SKM-1 (cell line): ENCODE data around the gene SERAC1.
A peak's percentile ranks its signal among the peaks of the same experiment; 100 is the strongest.

ENCODE experiments used
- DNase-seq: peaks from one replicate; lab custom pipeline; 2025; ENCODE audit not compliant: unreplicated experiment; lab: John Stamatoyannopoulos, UW

The SERAC1 gene

DNA sequence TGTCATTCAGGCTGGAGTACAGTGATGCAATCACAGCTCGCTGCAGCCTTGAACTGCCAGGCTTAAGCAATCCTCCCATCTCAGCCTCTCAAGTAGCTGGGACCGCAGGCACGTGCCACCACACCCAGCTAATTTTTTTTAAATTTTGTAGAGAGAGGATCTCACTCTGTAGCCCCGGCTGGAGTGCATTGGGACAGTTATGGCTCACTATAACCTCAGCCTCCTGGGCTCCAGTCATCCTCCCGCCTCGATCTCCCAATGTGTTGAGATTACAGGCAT, 86.5 kb downstream of the SERAC1 start:
- peak; percentile 28 for DNase-seq

DNA sequence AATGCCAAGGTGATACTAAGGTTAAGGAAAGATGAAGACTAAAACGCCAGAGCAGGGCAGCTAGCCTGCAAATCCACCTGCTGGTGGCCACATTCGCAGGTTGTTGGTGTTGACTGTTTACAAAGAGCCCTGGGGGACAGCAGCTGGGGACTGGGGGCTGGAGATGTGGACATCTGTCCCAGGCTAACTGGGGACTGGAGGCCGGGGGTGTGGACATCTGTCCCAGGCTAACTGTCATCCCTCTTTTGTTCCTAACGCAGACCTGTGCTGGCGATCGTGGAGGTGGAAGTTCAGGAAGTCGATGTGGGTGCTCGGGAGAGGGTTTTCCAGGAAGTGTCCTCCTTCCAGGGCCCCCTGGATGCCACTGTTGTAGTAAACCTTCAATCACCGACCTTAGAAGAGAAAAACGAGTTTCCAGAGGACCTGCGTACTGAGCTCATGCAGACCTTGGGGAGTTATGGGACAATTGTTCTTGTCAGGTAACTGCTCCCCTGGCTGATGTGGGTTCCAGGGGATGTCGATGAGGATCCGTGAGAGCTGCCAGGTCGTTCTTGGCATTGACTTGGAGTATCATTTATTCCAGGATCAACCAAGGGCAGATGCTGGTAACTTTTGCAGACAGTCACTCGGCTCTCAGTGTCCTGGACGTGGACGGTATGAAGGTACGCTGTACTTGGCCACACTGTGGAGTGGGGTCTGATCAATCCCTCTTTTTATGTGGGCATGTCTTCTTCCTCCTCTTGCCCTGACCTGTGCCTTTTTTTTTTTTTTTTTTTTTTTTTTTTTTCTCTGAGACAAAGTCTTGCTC, 87.0 kb downstream of the SERAC1 start:
- no peak for DNase-seq

GRCh38 chr6:158078320-158078719, 89.7 kb downstream of the SERAC1 start:
- no peak for DNase-seq

GRCh38 chr6:158077676-158078075, 90.4 kb downstream of the SERAC1 start:
- DNase-seq: no peak

- DNase-seq: no peak
Measured at GRCh38 chr6:158076548-158076947, 91.5 kb downstream of the SERAC1 start.

DNA sequence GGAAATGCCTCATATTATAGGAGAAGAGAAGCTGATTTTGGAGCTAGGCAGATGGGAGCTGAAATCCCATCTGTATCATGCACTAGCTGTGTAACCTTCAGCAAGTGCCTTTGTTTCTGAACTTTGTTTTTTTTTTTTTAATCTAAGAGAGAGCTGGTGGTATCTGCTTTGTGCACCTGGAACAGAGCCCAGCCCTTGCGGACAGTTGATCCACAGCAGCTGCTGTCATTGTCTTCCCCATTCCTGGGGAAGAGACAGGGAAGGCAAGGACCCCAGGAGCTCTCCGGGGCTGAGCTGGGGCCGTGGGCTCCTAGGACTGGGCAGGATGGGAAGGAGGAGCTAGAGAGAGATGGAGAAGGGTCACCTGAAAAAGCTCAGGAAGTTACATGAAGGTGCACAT, 94.3 kb downstream of the SERAC1 start:
- DNase-seq: no peak

DNA sequence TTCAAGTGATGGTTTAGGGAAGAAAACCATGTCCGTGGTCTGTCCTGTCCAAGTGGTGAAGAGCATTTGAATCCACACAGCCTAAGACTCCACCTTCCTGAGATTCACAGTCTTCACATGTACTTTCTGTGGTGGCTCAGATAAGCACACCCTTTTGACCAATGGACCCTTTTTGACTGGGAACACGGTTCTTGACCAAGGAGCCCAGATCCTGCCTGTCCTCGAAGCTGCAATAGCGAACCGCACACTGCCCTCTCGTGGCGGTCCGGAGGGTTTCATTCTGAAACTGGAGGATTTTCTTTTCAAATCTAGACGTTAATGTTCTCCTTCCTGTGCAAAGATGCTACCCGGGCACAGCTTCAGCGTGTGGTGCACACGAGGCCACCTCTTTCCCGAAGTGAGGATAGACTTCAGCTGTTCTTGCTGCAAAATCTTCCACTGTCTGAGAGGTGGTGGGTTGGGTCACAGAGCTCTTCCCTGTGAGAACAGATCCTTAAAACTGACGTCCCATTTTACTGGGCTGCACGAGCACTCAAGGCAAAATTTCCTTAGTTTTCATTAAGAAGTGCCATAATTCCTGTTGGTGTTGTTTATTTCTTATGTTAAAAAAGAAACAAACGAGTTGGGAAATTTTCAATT, 95.9 kb downstream of the SERAC1 start:
- peak; percentile 39 for DNase-seq

- DNase-seq: no peak
Measured at GRCh38 chr6:158071121-158072082, 96.7 kb downstream of the SERAC1 start.

- DNase-seq: no peak
Measured at GRCh38 chr6:158070513-158070912, 97.5 kb downstream of the SERAC1 start.

DNA sequence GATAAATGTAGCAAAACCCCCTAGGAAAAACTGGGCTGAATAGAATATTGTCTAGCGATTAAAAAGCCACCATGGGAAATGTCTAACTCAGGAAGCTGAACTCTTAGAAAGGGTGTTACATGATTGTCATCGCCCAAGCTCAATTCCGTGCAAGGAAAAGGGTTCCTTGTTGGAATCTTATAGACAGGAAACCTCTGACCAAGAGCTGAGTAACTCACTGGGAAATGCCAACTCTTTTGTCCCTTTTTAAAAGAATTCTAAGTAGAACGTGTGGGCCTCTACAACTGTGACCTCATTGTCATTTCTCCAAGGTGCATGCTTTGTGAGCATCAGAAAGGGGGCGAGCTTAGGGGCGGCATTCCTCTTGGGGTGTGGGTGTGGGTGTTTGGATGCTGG, 98.3 kb downstream of the SERAC1 start:
- DNase-seq: no peak

GRCh38 chr6:158068893-158069799, 98.9 kb downstream of the SERAC1 start:
- no peak for DNase-seq

- no peak for DNase-seq
Measured at GRCh38 chr6:158068156-158068892, 99.7 kb downstream of the SERAC1 start.

- no peak for DNase-seq
Measured at GRCh38 chr6:158067436-158068015, 100.5 kb downstream of the SERAC1 start.

DNA sequence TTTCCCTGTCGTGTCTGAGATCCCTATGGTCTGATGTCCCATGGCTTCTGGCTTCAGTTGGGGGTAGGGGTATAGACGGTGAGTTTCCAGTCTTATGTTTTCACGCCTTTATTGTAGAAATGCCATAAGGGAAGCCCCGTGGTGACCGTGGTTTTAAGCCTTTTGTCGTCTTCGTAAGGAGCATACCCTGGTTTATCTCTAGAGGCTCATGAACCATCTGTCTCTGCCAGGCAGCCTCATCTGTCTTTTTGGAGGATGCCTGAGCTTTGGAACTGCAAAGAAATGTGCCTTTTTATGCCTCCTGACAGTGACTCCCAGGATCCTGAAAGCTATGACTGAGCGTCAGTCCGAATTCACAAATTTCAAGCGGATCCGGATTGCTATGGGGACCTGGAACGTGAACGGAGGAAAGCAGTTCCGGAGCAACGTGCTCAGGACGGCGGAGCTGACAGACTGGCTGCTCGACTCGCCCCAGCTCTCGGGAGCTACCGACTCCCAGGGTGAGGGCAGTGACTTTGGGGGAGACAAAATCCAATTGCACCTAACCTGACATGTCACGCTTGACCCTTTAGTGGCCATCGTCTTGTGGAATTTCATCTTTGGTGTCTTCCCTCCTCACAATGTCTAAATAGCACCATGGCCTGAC, 101.8 kb downstream of the SERAC1 start:
- no peak for DNase-seq

DNA sequence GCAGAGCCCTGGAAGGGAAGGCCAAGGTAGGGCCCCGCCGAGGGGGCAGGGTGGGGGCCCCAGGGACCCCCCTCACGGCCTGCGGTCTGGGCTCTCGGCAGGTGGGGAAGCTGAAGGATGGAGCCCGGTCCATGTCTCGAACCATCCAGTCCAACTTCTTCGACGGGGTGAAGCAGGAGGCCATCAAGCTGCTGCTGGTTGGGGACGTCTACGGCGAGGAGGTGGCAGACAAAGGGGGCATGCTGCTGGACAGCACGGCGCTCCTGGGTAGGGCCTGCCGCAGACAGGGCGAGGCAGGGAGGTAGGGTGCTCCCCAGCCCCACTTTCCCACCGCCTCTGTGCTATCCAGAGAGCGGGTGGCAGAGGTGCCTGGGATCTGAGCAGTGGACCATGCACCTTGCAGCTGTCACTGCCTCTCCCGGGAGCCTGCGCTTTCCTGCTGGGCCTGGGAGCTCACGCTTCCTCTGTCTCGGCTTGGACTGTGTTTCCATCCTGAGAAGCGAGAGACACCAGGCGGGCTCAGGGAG, 103.3 kb downstream of the SERAC1 start:
- DNase-seq: no peak

DNA sequence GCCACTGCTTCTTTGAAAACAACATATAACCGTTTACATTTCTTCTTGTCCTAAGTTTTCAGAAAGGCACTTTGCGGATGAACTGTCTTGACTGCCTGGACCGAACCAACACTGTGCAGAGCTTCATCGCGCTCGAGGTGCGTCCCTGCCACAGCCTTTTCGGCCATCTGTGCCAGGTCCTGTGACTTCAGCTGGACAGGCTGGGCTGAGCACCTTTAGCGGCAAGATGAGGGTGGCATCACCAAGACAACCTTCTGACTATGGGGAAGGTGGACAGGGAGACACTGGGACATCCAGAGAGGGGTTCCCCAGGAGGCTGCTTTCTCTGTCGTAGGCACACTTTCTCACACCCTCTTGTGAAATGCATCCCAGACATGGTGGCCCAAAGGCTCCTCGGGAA, 104.3 kb downstream of the SERAC1 start:
- DNase-seq: no peak

- DNase-seq: no peak
Measured at GRCh38 chr6:158061709-158062461, 106.2 kb downstream of the SERAC1 start.

DNA sequence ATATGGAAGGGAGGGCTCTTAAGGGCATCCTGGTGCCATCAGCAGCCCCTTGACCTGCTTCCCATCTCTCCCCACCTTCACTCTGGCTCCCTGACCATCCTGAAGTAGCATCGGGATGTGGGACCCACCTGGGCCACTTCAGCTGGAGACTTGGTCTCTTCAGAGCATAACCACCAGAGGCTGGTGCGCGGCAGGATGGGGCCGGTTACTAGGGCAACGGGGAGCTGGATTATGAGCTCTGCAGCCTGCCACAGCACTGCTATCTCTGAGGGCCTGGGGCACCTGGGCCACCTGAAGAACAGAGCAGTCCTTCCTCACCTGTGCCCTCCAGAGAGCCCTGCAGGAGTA, 106.7 kb downstream of the SERAC1 start:
- no peak for DNase-seq
